ENCODE results near the gene RASL10A.

The RASL10A gene

GRCh38 chr22:29266564-29267461 is 48.7 kb downstream of the RASL10A start:
- DNase-seq: no peak

GRCh38 chr22:29265929-29266328 is 49.6 kb downstream of the RASL10A start:
- no peak for DNase-seq

GRCh38 chr22:29265305-29265704 is 50.2 kb downstream of the RASL10A start:
- no peak for DNase-seq

- DNase-seq: no peak
These were observed 51.7 kb downstream of the RASL10A start for GRCh38 chr22:29263791-29264276.

Measured in activated naive CD4-positive, alpha-beta T cell treated with anti-CD3 and anti-CD28 coated beads, Interleukin-2, amount 50 U/mL, for 16 hours (primary cell).